GM19468 (cell line): ENCODE measurements around the gene TBX18.

Experiments used
- ATAC-seq: cut with Tn5 transposase; IDR thresholded peaks from one replicate; pipeline ENCODE4 v1.9.1; 2021; ENCODE audit warnings: mild to moderate bottlenecking, moderate library complexity, moderate number of reproducible peaks; ENCODE audit not compliant: unreplicated experiment; ENCODE audit errors: extremely low read depth

Gene TBX18

GRCh38 chr6:84773431-84774156 is 9.2 kb upstream of the TBX18 start:
- no peak for ATAC-seq

GRCh38 chr6:84773133-84773430 is 8.7 kb upstream of the TBX18 start:
- no peak for ATAC-seq

GRCh38 chr6:84772428-84773132 is 8.2 kb upstream of the TBX18 start:
- no peak for ATAC-seq

DNA sequence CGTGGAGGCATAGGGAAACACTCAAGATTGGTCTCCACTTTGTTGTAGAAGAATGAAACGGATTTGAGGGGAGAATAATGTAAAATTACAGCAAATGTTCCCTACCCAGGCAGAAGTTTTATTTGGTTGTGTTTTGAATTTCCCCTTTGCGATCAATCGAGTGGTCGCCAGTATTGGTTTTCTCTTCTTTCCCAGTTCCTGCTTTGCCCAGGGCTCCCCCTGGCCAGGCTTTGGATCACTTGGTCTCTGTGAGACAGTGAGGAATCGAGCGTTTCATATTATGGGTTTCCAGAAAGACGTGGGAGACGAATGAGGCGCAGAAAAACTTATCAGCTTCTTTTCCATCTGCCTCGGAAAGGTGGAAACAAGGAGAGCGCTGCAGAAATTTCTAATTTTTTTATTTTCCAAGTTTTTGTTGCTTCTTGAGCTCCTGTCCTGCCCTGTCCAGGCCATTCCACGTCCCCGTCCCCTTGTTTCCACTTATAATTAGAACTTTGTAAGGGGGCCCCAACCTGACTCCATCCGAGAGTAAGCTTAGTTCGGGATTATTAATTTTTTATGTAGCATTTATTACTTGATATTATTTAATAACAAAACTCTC is 7.5 kb upstream of the TBX18 start:
- no peak for ATAC-seq

GRCh38 chr6:84771125-84771755 is 6.8 kb upstream of the TBX18 start:
- ATAC-seq: no peak

GRCh38 chr6:84770521-84770920 is 6.1 kb upstream of the TBX18 start:
- no peak for ATAC-seq

GRCh38 chr6:84769306-84769705 is 4.9 kb upstream of the TBX18 start:
- ATAC-seq: no peak

DNA sequence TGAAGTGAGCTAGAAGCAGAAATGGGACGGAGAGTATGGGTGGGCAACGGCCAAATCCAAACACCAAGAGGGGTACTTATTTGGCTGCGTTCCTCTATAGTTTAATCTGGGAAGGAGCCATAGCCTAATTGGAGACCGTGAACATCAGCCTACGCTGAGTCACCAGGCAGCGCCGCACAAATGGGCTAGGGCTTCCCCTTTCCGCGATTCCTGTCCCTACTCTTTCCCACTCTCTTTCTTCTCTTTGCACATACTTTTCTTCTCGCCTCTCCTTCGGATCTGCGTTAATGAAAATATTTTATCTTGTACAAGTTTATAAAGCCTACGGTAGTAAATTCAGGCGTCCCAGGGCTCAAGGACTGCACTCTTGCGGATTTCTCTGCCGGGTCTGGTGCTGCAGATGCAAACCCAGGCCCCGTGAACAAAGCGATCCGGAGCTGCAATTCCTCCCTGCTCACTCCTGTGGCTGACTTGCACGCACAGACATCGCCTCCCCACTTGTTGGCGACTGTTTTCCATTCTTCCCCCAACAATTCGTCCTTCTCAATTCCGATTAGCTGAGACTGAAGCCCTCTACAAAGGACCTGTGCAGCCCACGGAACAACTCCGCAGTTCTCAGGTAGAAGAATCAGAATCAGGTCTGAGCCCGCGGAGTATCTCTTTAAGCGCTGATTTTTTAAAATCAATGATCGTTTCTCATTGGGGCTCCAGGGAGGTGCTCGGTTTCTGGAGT is 4.2 kb upstream of the TBX18 start:
- no peak for ATAC-seq

GRCh38 chr6:84767526-84768201 is 3.3 kb upstream of the TBX18 start:
- ATAC-seq: no peak

GRCh38 chr6:84766799-84767525 is 2.6 kb upstream of the TBX18 start:
- ATAC-seq: no peak

GRCh38 chr6:84766118-84766798 is 1.9 kb upstream of the TBX18 start:
- no peak for ATAC-seq

DNA sequence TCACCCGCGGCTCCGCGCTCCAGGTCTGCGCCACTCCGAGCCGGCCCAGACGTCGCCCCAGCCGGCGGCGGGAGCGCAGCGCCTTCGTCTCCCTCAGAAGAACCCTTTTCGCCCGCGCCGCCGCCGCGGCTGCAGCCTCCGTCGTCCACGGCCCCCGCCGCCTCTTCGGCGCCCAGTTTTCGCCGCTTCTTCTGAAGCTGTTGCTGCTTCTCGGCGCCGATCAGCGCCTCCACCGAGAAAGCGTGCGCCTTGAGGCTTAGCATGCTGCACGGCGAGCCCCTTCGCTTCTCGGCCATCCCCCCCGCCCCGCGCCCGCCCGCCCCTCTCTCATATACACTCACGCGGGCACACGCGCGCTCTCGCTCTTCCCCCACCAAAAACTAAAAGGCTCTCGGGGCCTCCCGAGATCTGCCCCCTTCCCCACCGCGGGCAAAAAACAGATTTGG is 489 bp downstream of the TBX18 start:
- no peak for ATAC-seq

- no peak for ATAC-seq
Observed at GRCh38 chr6:84763003-84763885, 1.2 kb downstream of the TBX18 start.

GRCh38 chr6:84762220-84763002 is 2.0 kb downstream of the TBX18 start:
- no peak for ATAC-seq

DNA sequence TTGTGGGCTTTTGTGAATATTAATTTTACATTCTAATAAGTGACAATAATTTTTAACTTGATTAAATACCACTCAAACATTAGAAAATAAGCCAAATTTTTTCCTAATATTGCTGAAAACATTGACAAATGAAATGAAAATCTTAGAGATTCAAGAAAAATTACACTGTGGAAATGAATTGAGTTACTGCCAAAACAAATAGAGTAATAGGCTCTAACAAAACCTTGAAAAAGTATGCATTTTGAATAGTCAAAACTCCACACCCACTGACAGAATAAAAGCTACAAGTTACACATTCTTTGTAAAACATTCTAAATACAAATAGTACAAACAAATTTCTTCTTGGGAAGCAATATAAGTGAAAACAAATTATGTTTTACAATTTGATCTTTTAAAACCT is 5.9 kb downstream of the TBX18 start:
- ATAC-seq: no peak

GRCh38 chr6:84756877-84757276 is 7.5 kb downstream of the TBX18 start:
- no peak for ATAC-seq

DNA sequence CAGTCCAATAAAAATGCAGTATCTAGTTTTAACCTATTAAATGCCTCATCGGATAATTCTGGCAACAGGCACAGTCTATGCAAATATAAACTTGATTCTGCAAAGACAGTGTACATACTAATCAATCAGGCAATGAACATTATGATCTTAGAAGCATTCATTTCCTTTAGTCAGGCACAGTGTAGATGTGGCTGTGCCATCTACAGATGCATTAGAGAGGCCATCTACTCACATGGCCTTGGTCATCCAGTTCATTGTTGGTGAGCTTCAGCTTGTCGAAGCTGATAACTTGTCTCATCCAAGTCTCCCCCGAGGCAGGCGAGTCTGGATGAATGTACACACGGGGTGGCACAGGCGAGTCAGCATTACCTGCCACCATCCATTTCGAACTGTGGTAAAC is 7.9 kb downstream of the TBX18 start:
- ATAC-seq: no peak
